Neural cell (in vitro differentiated cells): Measurements from ENCODE around the gene RAD54L2. TPM values are rescaled to one million over a fixed set of nuclear protein-coding genes. Genes with fewer than 3 reads are reported as not detected.

Experiments used
- H2AFZ ChIP-seq: fragments of 200-600, 300-800 bp; sonication (generic), shearing (Covaris generic); 2 replicates; pipeline ENCODE4 v1.6.0; 2014; ENCODE audit warnings: low read depth, mild to moderate bottlenecking, antibody characterized with exemption, low read length, moderate library complexity
- H3F3A ChIP-seq: fragments of 200-600 bp; shearing (Covaris generic); 2 replicates; pipeline ENCODE4 v1.6.1; 2016; ENCODE audit warnings: mild to moderate bottlenecking, moderate library complexity, mixed read lengths, antibody characterized with exemption, low read length; ENCODE audit not compliant: insufficient read depth, poor library complexity, severe bottlenecking
- H3K27ac ChIP-seq: fragments of 200-600, 300-800 bp; sonication (generic), shearing (Covaris generic); 2 replicates; pipeline ENCODE4 v1.5.1; 2014; ENCODE audit warnings: mild to moderate bottlenecking, low read length, moderate library complexity
- H3K27me3 ChIP-seq: fragments of 300-800, 200-600 bp; sonication (generic), shearing (Covaris generic); 2 replicates; pipeline ENCODE4 v1.6.0; 2014; ENCODE audit warnings: mild to moderate bottlenecking, low read depth, low read length, moderate library complexity; ENCODE audit not compliant: insufficient read depth
- H3K36me3 ChIP-seq: fragments of 300-800, 200-600 bp; sonication (generic), shearing (Covaris generic); 2 replicates; pipeline ENCODE4 v1.5.1; 2014; ENCODE audit warnings: mild to moderate bottlenecking, antibody characterized with exemption, low read length, moderate library complexity; ENCODE audit not compliant: insufficient read depth
- H3K4me2 ChIP-seq: fragments of 300-800, 200-600 bp; sonication (generic), shearing (Covaris generic); 2 replicates; pipeline ENCODE4 v1.6.0; 2014; ENCODE audit warnings: mild to moderate bottlenecking, low read length
- H3K4me3 ChIP-seq: fragments of 300-800, 200-600 bp; sonication (generic), shearing (Covaris generic); 2 replicates; pipeline ENCODE4 v1.5.1; 2014; ENCODE audit warnings: mild to moderate bottlenecking, low read length, moderate library complexity
- H3K79me2 ChIP-seq: fragments of 200-600 bp; shearing (Covaris generic); replicated peaks from 2 replicates; pipeline ENCODE4 v1.6.0; 2014; ENCODE audit warnings: mild to moderate bottlenecking, low read length, moderate library complexity; ENCODE audit not compliant: insufficient read depth
- H3K9ac ChIP-seq: fragments of 300-800, 200-600 bp; sonication (generic), shearing (Covaris generic); 2 replicates; pipeline ENCODE4 v1.6.1; 2016; ENCODE audit warnings: mild to moderate bottlenecking, low read length, mixed read lengths
- H3K9me2 ChIP-seq: fragments of 200-600 bp; shearing (Covaris generic); 2 replicates; pipeline ENCODE4 v1.6.1; 2016; ENCODE audit warnings: mild to moderate bottlenecking, low read length, mixed read lengths; ENCODE audit not compliant: insufficient read depth
- H3K9me3 ChIP-seq: fragments of 200-600, 300-800 bp; sonication (generic), shearing (Covaris generic); 2 replicates; pipeline ENCODE4 v1.6.1; 2016; ENCODE audit warnings: mild to moderate bottlenecking, mixed run types, low read length, moderate library complexity, mixed read lengths
- H4K20me1 ChIP-seq: fragments of 200-600 bp; shearing (Covaris generic); 2 replicates; pipeline ENCODE4 v1.6.1; 2016; ENCODE audit warnings: mild to moderate bottlenecking, mixed run types; ENCODE audit not compliant: insufficient read depth
- CTCF ChIP-seq: fragments of 450-650 bp; IDR thresholded peaks from 2 replicates; pipeline ENCODE4 v1.5.1; 2014; ENCODE audit warnings: antibody characterized with exemption, mild to moderate bottlenecking, moderate library complexity; ENCODE audit not compliant: poor library complexity, severe bottlenecking
- EP300 ChIP-seq: fragments of 450-650 bp; conservative IDR thresholded peaks from 2 replicates; pipeline ENCODE4 v1.6.1; 2014; ENCODE audit warnings: antibody characterized with exemption, mild to moderate bottlenecking, moderate library complexity; ENCODE audit not compliant: poor library complexity, severe bottlenecking
- EZH2 ChIP-seq: fragments of 200-600, 300-800 bp; shearing (Covaris generic), sonication (generic); IDR thresholded peaks from 2 replicates; pipeline ENCODE4 v1.6.1; 2014; ENCODE audit warnings: antibody characterized with exemption, low read length, borderline replicate concordance, mild to moderate bottlenecking; ENCODE audit not compliant: insufficient read depth, poor library complexity, severe bottlenecking
- MXI1 ChIP-seq: fragments of 450-650 bp; conservative IDR thresholded peaks from 2 replicates; pipeline ENCODE4 v1.6.1; 2014; ENCODE audit warnings: antibody characterized with exemption, mild to moderate bottlenecking; ENCODE audit not compliant: poor library complexity, severe bottlenecking
- POLR2AphosphoS5 ChIP-seq: IDR thresholded peaks from 2 replicates; pipeline ENCODE4 v1.6.1; 2012
- RAD21 ChIP-seq: fragments of 450-650 bp; conservative IDR thresholded peaks from 2 replicates; pipeline ENCODE4 v1.6.1; 2014; ENCODE audit warnings: antibody characterized with exemption, mild to moderate bottlenecking, moderate library complexity
- SMC3 ChIP-seq: fragments of 450-650 bp; conservative IDR thresholded peaks from 2 replicates; pipeline ENCODE4 v1.6.1; 2014; ENCODE audit warnings: antibody characterized with exemption, mild to moderate bottlenecking, moderate library complexity; ENCODE audit not compliant: poor library complexity
- TAF1 ChIP-seq: IDR thresholded peaks from 2 replicates; pipeline ENCODE4 v1.6.1; 2012; ENCODE audit warnings: low read depth
- polyA plus RNA-seq: library from polyadenylated mRNA; depleted of rRNA; stranded (reverse); fragments of >200 nt; gene quantifications from 2 replicates; pipeline ENCODE4 v1.2.3, GENCODE V29; 2014
- TF ChIP-seq, protein P1 (sequence below): IDR thresholded peaks from 2 replicates; pipeline ENCODE4 v1.6.1; 2012; ENCODE audit warnings: borderline replicate concordance

The RAD54L2 gene
- polyA plus RNA-seq, 1 donor from 2014 or later: 14.5 TPM

DNA sequence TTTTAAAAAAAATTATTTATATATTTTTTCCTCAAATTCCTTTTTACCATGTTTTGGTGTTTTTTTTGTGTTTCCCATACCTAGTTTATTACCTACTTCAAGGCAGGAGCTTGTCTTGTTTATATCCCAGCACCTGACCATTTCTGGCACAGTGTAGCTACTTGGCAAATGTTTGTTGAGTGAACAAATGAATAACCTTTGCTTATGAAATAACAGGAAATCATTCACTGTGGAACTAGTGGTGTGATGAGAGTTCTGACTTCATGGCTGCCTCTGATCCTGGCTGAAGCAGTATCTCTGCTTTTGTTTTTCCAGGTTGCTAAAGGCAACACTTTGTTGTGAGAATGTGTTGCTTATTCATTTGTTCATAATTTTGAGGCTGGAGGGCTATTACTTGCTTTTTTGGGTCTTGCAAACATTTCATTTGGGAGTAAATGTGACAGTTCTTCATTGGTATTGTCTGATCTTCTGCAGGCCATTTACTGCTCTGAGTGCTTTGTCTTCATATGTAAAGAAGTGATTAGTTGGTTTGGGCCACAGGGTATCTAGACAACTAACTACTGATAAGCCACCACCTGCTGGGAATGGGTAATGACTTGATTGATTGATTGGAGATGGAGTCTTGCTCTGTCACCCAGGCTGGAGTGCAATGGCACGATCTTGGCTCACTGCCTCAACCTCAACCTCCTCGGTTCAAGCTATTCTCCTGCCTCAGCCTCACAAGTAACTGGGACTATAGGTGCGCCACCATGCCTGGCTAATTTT, 5.7 kb downstream of the RAD54L2 start:
- Histone ChIP-seq H3K4me3 (no peak overlapping the region), H3K9ac (no peak overlapping the region), H3K9me2 (no peaks in the 10 kb centered on the region), H3K79me2 (peaks cover 40% of the 10 kb centered on the region), H3K27ac (no peak overlapping the region), H2AFZ (no peak overlapping the region), H3K4me2 (no peak overlapping the region), H4K20me1 (no peaks in the 10 kb centered on the region), H3F3A (peaks cover 4% of the 10 kb centered on the region), H3K9me3 (no peaks in the 10 kb centered on the region), H3K36me3 (no peaks in the 10 kb centered on the region), H3K27me3 (no peaks in the 10 kb centered on the region)
- TF ChIP-seq CTCF (no peak), EZH2 (no peak)

- Histone ChIP-seq H3K36me3 (no peaks in the 10 kb centered on the region), H2AFZ (no peak overlapping the region), H4K20me1 (no peaks in the 10 kb centered on the region), H3K9me3 (no peaks in the 10 kb centered on the region), H3K9me2 (no peaks in the 10 kb centered on the region), H3F3A (no peaks in the 10 kb centered on the region), H3K4me3 (no peak overlapping the region), H3K27me3 (no peaks in the 10 kb centered on the region), H3K27ac (no peak overlapping the region), H3K9ac (no peak overlapping the region), H3K4me2 (no peak overlapping the region), H3K79me2 (peaks cover 15% of the 10 kb centered on the region)
- TF ChIP-seq RAD21: no peak
- no peak for TF ChIP-seq MXI1
- TF ChIP-seq SMC3: no peak
- TF ChIP-seq POLR2AphosphoS5: no peak
- no peak for TF ChIP-seq EP300
- TF ChIP-seq TAF1: no peak
- TF ChIP-seq EZH2: no peak
- TF ChIP-seq CTCF: no peak
- TF ChIP-seq, protein P1, sequence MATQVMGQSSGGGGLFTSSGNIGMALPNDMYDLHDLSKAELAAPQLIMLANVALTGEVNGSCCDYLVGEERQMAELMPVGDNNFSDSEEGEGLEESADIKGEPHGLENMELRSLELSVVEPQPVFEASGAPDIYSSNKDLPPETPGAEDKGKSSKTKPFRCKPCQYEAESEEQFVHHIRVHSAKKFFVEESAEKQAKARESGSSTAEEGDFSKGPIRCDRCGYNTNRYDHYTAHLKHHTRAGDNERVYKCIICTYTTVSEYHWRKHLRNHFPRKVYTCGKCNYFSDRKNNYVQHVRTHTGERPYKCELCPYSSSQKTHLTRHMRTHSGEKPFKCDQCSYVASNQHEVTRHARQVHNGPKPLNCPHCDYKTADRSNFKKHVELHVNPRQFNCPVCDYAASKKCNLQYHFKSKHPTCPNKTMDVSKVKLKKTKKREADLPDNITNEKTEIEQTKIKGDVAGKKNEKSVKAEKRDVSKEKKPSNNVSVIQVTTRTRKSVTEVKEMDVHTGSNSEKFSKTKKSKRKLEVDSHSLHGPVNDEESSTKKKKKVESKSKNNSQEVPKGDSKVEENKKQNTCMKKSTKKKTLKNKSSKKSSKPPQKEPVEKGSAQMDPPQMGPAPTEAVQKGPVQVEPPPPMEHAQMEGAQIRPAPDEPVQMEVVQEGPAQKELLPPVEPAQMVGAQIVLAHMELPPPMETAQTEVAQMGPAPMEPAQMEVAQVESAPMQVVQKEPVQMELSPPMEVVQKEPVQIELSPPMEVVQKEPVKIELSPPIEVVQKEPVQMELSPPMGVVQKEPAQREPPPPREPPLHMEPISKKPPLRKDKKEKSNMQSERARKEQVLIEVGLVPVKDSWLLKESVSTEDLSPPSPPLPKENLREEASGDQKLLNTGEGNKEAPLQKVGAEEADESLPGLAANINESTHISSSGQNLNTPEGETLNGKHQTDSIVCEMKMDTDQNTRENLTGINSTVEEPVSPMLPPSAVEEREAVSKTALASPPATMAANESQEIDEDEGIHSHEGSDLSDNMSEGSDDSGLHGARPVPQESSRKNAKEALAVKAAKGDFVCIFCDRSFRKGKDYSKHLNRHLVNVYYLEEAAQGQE: no peak
Measured at GRCh38 chr3:51547274-51547673, 8.8 kb downstream of the RAD54L2 start.
